Hippocampal formation (tissue), 2 donors: ENCODE data around the gene SERPINH1.

Experiments
- DNase-seq, 2 donors: peaks; one replicate each; lab custom pipeline; 2025; lab: John Stamatoyannopoulos, UW

Gene SERPINH1

GRCh38 chr11:75596914-75597313 lies 34.9 kb downstream of the SERPINH1 start:
- no peak for DNase-seq

GRCh38 chr11:75597636-75598035 lies 35.6 kb downstream of the SERPINH1 start:
- DNase-seq = no peak

GRCh38 chr11:75598264-75598663 lies 36.2 kb downstream of the SERPINH1 start:
- DNase-seq = no peak

GRCh38 chr11:75598900-75599299 lies 36.8 kb downstream of the SERPINH1 start:
- DNase-seq = no peak

- DNase-seq = no peak
These were observed 38.3 kb downstream of the SERPINH1 start for GRCh38 chr11:75600356-75600755.

GRCh38 chr11:75601494-75601893 lies 39.4 kb downstream of the SERPINH1 start:
- no peak for DNase-seq

- DNase-seq = no peak
These were observed 40.9 kb downstream of the SERPINH1 start for GRCh38 chr11:75602951-75603350.

- no peak for DNase-seq
These were observed 42.0 kb downstream of the SERPINH1 start for GRCh38 chr11:75603791-75604736.

- DNase-seq = no peak
These were observed 44.0 kb downstream of the SERPINH1 start for GRCh38 chr11:75606099-75606498.

- no peak for DNase-seq
These were observed 49.8 kb downstream of the SERPINH1 start for GRCh38 chr11:75611823-75612222.

GRCh38 chr11:75615751-75616150 lies 53.7 kb downstream of the SERPINH1 start:
- DNase-seq = no peak

- no peak for DNase-seq
These were observed 54.2 kb downstream of the SERPINH1 start for GRCh38 chr11:75616281-75616680.
